Lower leg skin (tissue), 3 donors: ENCODE data around the gene SNAPC2.

Experiments
- CTCF ChIP-seq, 3 donors: fragments of 450-650 bp; IDR thresholded peaks; one replicate each; pipeline ENCODE4 v1.5.1; 2016; ENCODE audit warnings: antibody characterized with exemption in 3 of 3, mild to moderate bottlenecking in 3 of 3, moderate library complexity in 2 of 3
- POLR2A ChIP-seq, 2 donors: fragments of 450-650 bp; IDR thresholded peaks; one replicate each; pipeline ENCODE4 v1.6.1; 2016 to 2017; ENCODE audit warnings: antibody characterized with exemption in 2 of 2, mild to moderate bottlenecking in 1 of 2, moderate library complexity in 1 of 2

GRCh38 chr19:7914598-7915045, 5.5 kb upstream of the SNAPC2 start, which contains the start of gene TGFBR3L:
- no peak for TF ChIP-seq CTCF (IDR thresholded peaks at IDR 0.05)
- TF ChIP-seq POLR2A (IDR thresholded peaks at IDR 0.05), result no peak
